ENCODE results near the gene TMEM178B. TPM values are rescaled to one million over a fixed set of nuclear protein-coding genes. Genes with fewer than 3 reads are reported as not detected.

The TMEM178B gene
- total and polyA plus RNA-seq, 2 donors (not counting 1 experiment from before 2014, with no cell fraction given), result 0.28 to 0.96 TPM

GRCh38 chr7:141160246-141160860 is 86.5 kb downstream of the TMEM178B start:
- intact Hi-C loops (cut with micrococcal nuclease), result no loop called here
- peaks cover 16% of the 10 kb centered on the region for H3K4me1 Mint-ChIP-seq
- whole genome bisulfite sequencing (ENCODE audit: insufficient coverage), result 100% methylated on average over 5 of the region's 7 CpGs
- no peaks in the 10 kb centered on the region for H3K9me3 ChIP-seq (ENCODE audit: control extremely low read depth in 1 of 3, control insufficient read depth in 2 of 3, insufficient read depth in 1 of 3, low read length in 2 of 3)
- H4K20me1 ChIP-seq (ENCODE audit: control insufficient read depth, insufficient read depth, low read length, poor library complexity, severe bottlenecking), result no peaks in the 10 kb centered on the region
- H3K9me3 Mint-ChIP-seq (ENCODE audit: insufficient read depth), result peaks cover 4% of the 10 kb centered on the region
- TF ChIP-seq EZH2 (IDR thresholded peaks at IDR 0.05; ENCODE audit: borderline replicate concordance, insufficient read depth, low read depth, low read length, poor library complexity, severe bottlenecking), result no peak
- no peak for TF ChIP-seq CTCF (IDR thresholded peaks at IDR 0.05)
- H3K36me3 ChIP-seq (replicated peaks in 1 of 2; ENCODE audit: control extremely low read depth in 1 of 2, control insufficient read depth in 1 of 2, extremely low read depth in 1 of 2, insufficient read depth in 2 of 2, low read length in 1 of 2), result no peaks in the 10 kb centered on the region
- ChIA-PET CTCF (no interaction called here), POLR2A (no interaction called here)
- no peak overlapping the region for H3K4me3 ChIP-seq (ENCODE audit: control extremely low read depth in 1 of 5, extremely low read depth in 1 of 5, insufficient read depth in 1 of 5, low read depth in 2 of 5, low read length in 4 of 5)
- no peak overlapping the region for H3K4me3 Mint-ChIP-seq
- no peak overlapping the region for H3K9ac ChIP-seq (ENCODE audit: low read length)
- no peak overlapping the region for H3K27ac Mint-ChIP-seq
- peaks cover 4% of the 10 kb centered on the region for H3K27me3 Mint-ChIP-seq
- H3K27ac ChIP-seq (ENCODE audit: low read length in 2 of 2), result no peak overlapping the region
- ATAC-seq (ENCODE audit: low read depth), result no peak
- no peaks in the 10 kb centered on the region for H3K79me2 ChIP-seq (ENCODE audit: control insufficient read depth, insufficient read depth, low read length)
- H2AFZ ChIP-seq (ENCODE audit: insufficient read depth, low read depth, low read length, poor library complexity, severe bottlenecking), result no peak overlapping the region
- no peaks in the 10 kb centered on the region for H3K27me3 ChIP-seq (replicated peaks in 1 of 4; ENCODE audit: control extremely low read depth in 1 of 4, control insufficient read depth in 3 of 4, insufficient read depth in 4 of 4, low read length in 3 of 4)
- no peak for DNase-seq
- H3K4me2 ChIP-seq (replicated peaks; ENCODE audit: low read depth, low read length, poor library complexity, severe bottlenecking), result no peak overlapping the region
- H3K4me1 ChIP-seq (ENCODE audit: control insufficient read depth in 2 of 2, insufficient read depth in 2 of 2, low read length in 2 of 2), result peaks cover 0 to 6% of the 10 kb centered on the region in 2 donors

Measured in B cell (primary cell).